Stimulated activated CD8-positive, alpha-beta memory T cell treated with anti-CD3 and anti-CD28 coated beads, Interleukin-4, amount 100 ng/mL, for 1 hour (primary cell): ENCODE results near the gene ITGA8.

Source experiments
- DNase-seq, 2 donors: peaks; one replicate each; pipeline ENCODE4 v3.0.0-alpha.2; 2020; ENCODE audit warnings: low read depth in 2 of 2, low spot score in 1 of 2

The ITGA8 gene

GRCh38 chr10:15737656-15738055 is 17.9 kb upstream of the ITGA8 start:
- no peak for DNase-seq

GRCh38 chr10:15735763-15736162 is 16.0 kb upstream of the ITGA8 start:
- no peak for DNase-seq

GRCh38 chr10:15730341-15730740 is 10.6 kb upstream of the ITGA8 start:
- no peak for DNase-seq

- no peak for DNase-seq
Observed at GRCh38 chr10:15729890-15730289, 10.2 kb upstream of the ITGA8 start.

- no peak for DNase-seq
Observed at GRCh38 chr10:15726042-15726441, 6.3 kb upstream of the ITGA8 start.

GRCh38 chr10:15725603-15726002 is 5.9 kb upstream of the ITGA8 start:
- DNase-seq = no peak

- DNase-seq = no peak
Observed at GRCh38 chr10:15724683-15725082, 5.0 kb upstream of the ITGA8 start.

- DNase-seq = no peak
Observed at GRCh38 chr10:15723803-15724202, 4.1 kb upstream of the ITGA8 start.

- no peak for DNase-seq
Observed at GRCh38 chr10:15720635-15721287, 1.0 kb upstream of the ITGA8 start.

- DNase-seq = no peak
Observed at GRCh38 chr10:15719049-15719898, 448 bp downstream of the ITGA8 start.

GRCh38 chr10:15718694-15719048 is 1.1 kb downstream of the ITGA8 start:
- no peak for DNase-seq

- no peak for DNase-seq
Observed at GRCh38 chr10:15715619-15716227, 4.0 kb downstream of the ITGA8 start.

- no peak for DNase-seq
Observed at GRCh38 chr10:15714847-15715246, 4.9 kb downstream of the ITGA8 start.

- DNase-seq = no peak
Observed at GRCh38 chr10:15712883-15713282, 6.8 kb downstream of the ITGA8 start.

- DNase-seq = no peak
Observed at GRCh38 chr10:15710455-15710854, 9.3 kb downstream of the ITGA8 start.

- DNase-seq = no peak
Observed at GRCh38 chr10:15705298-15705697, 14.4 kb downstream of the ITGA8 start.

GRCh38 chr10:15704581-15704968 is 15.1 kb downstream of the ITGA8 start:
- DNase-seq = no peak

- no peak for DNase-seq
Observed at GRCh38 chr10:15703944-15704580, 15.7 kb downstream of the ITGA8 start.

- DNase-seq = no peak
Observed at GRCh38 chr10:15703151-15703880, 16.4 kb downstream of the ITGA8 start.

GRCh38 chr10:15700078-15700674 is 19.5 kb downstream of the ITGA8 start:
- no peak for DNase-seq

GRCh38 chr10:15695852-15696251 is 23.9 kb downstream of the ITGA8 start:
- DNase-seq = no peak
